Trophoblast cell (in vitro differentiated cells and primary cell): ENCODE measurements around the gene ACVR2B.
"Not testable (repeated sequence)": the region's sequence is repeated elsewhere in the genome, so short reads cannot be mapped to it uniquely, and the experiment has no call there.

Source experiments
- DNase-seq, 2 donors: peaks; one replicate each; pipeline ENCODE4 v3.0.0-alpha.2; 2016
- H2AFZ ChIP-seq: 2 replicates; pipeline ENCODE4 v1.6.1; 2013; ENCODE audit warnings: low read length, moderate library complexity, mild to moderate bottlenecking; ENCODE audit not compliant: insufficient read depth, poor library complexity
- H2AK5ac ChIP-seq: 2 replicates; pipeline ENCODE4 v1.6.1; 2013; ENCODE audit warnings: mild to moderate bottlenecking, low read length
- H2BK120ac ChIP-seq: 2 replicates; pipeline ENCODE4 v1.6.1; 2013; ENCODE audit warnings: low read length, mild to moderate bottlenecking, moderate library complexity; ENCODE audit not compliant: insufficient read depth, poor library complexity
- H2BK12ac ChIP-seq: 2 replicates; pipeline ENCODE4 v1.6.1; 2013; ENCODE audit warnings: mild to moderate bottlenecking, low read length, moderate library complexity
- H2BK5ac ChIP-seq: 2 replicates; pipeline ENCODE4 v1.6.1; 2013; ENCODE audit warnings: low read length, low read depth, moderate library complexity, mild to moderate bottlenecking; ENCODE audit not compliant: poor library complexity
- H3K14ac ChIP-seq: 2 replicates; pipeline ENCODE4 v1.6.1; 2013; ENCODE audit warnings: mild to moderate bottlenecking, low read length
- H3K18ac ChIP-seq: 2 replicates; pipeline ENCODE4 v1.6.1; 2013; ENCODE audit warnings: mild to moderate bottlenecking, low read length
- H3K23ac ChIP-seq: 2 replicates; pipeline ENCODE4 v1.6.1; 2013; ENCODE audit warnings: low read length
- H3K27ac ChIP-seq: 2 replicates; pipeline ENCODE4 v1.5.1; 2013; ENCODE audit warnings: low read depth, mild to moderate bottlenecking, inconsistent platforms, low read length, moderate library complexity
- H3K27me3 ChIP-seq: 2 replicates; pipeline ENCODE4 v1.6.1; 2013; ENCODE audit warnings: inconsistent platforms, mild to moderate bottlenecking, low read length, moderate library complexity; ENCODE audit not compliant: insufficient read depth
- H3K36me3 ChIP-seq, 2 experiments: 1 replicate in 1 of 2; 2 replicates in 1 of 2; pipeline ENCODE4 v1.6.1; 2013; ENCODE audit warnings: low read length in 2 of 2, mild to moderate bottlenecking in 2 of 2, moderate library complexity in 1 of 2; ENCODE audit not compliant: insufficient read depth in 2 of 2, control insufficient read depth in 1 of 2
- H3K4ac ChIP-seq: 2 replicates; pipeline ENCODE4 v1.6.1; 2013; ENCODE audit warnings: low read depth, mild to moderate bottlenecking, low read length, moderate library complexity
- H3K4me1 ChIP-seq, 2 experiments: 1 replicate in 1 of 2; 2 replicates in 1 of 2; pipeline ENCODE4 v1.6.1; 2013; ENCODE audit warnings: low read length in 2 of 2, mild to moderate bottlenecking in 2 of 2, moderate library complexity in 1 of 2; ENCODE audit not compliant: insufficient read depth in 2 of 2, control insufficient read depth in 1 of 2
- H3K4me2 ChIP-seq: 2 replicates; pipeline ENCODE4 v1.6.1; 2013; ENCODE audit warnings: inconsistent platforms, mild to moderate bottlenecking, low read length, moderate library complexity
- H3K4me3 ChIP-seq: 2 replicates; pipeline ENCODE4 v1.5.1; 2013; ENCODE audit warnings: mild to moderate bottlenecking, low read depth, low read length, inconsistent platforms
- H3K79me1 ChIP-seq: one replicate; pipeline ENCODE4 v1.6.1; 2013; ENCODE audit warnings: low read length
- H3K79me2 ChIP-seq: 2 replicates; pipeline ENCODE4 v1.6.1; 2013; ENCODE audit warnings: low read length, mild to moderate bottlenecking; ENCODE audit not compliant: control insufficient read depth, insufficient read depth, poor library complexity
- H3K9ac ChIP-seq: 2 replicates; pipeline ENCODE4 v1.6.1; 2013; ENCODE audit warnings: mild to moderate bottlenecking, low read length
- H3K9me3 ChIP-seq: 2 replicates; pipeline ENCODE4 v1.6.1; 2013; ENCODE audit warnings: low read depth, mild to moderate bottlenecking, control low read depth, inconsistent platforms, low read length; ENCODE audit not compliant: insufficient read depth
- H4K12ac ChIP-seq: 2 replicates; pipeline ENCODE4 v1.6.1; 2013; ENCODE audit warnings: low read depth, mild to moderate bottlenecking, low read length, moderate library complexity
- H4K8ac ChIP-seq: 2 replicates; pipeline ENCODE4 v1.6.1; 2013; ENCODE audit warnings: low read depth, mild to moderate bottlenecking, low read length, moderate library complexity
- H4K91ac ChIP-seq: one replicate; pipeline ENCODE4 v1.6.1; 2013; ENCODE audit warnings: low read depth, mild to moderate bottlenecking, low read length, moderate library complexity
- WGBS: extraction: QIAGEN DNeasy Blood & Tissue Kit; methylation state at CpG from one replicate; pipeline ENCODE4 v1.1.7; 2013; ENCODE audit warnings: missing lambda C conversion rate; ENCODE audit not compliant: insufficient read length, insufficient coverage; ENCODE audit errors: extremely low coverage; 5-methylcytosine and 5-hydroxymethylcytosine counted together

Gene ACVR2B

DNA sequence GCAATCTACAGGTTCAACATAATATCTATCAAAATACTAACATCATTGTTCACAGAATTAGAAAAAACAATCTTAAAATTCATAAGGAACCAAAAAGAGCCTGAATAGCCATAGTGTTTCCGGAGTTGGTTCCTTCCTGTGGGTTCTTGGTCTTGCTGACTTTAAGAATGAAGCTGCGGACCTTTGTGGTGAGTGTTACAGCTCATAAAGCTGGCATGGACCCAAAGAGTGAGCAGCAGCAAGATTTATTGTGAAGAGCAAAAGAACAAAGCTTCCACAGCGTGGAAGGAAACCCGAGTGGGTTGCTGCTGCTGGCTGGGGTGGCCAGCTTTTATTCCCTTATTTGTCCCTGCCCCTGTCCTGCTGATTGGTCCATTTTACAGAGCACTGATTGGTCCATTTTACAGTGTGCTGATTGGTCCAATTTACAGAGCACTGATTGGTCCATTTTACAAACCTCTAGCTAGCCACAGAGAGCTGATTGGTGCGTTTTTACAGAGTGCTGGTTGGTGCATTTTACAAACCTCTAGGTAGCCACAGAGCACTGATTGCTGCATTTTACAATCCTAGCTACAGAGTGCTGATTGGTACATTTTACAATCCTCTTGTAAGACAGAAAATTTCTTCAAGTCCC lies 15.1 kb upstream of the ACVR2B start:
- DNase-seq, H3K9me3 ChIP-seq, H4K8ac ChIP-seq, H3K27me3 ChIP-seq, H3K4me1 ChIP-seq, H3K27ac ChIP-seq, H2BK120ac ChIP-seq, H3K9ac ChIP-seq, H4K12ac ChIP-seq, H3K79me2 ChIP-seq, H3K4me2 ChIP-seq, H3K79me1 ChIP-seq, H3K4me3 ChIP-seq, H3K4ac ChIP-seq, H2BK12ac ChIP-seq, H3K18ac ChIP-seq, H3K23ac ChIP-seq, H4K91ac ChIP-seq, H3K14ac ChIP-seq, H2AK5ac ChIP-seq, H3K36me3 ChIP-seq, H2AFZ ChIP-seq, H2BK5ac ChIP-seq: not testable (repeated sequence)
- no CpG with 5 or more reads among the region's 5 CpGs for WGBS

DNA sequence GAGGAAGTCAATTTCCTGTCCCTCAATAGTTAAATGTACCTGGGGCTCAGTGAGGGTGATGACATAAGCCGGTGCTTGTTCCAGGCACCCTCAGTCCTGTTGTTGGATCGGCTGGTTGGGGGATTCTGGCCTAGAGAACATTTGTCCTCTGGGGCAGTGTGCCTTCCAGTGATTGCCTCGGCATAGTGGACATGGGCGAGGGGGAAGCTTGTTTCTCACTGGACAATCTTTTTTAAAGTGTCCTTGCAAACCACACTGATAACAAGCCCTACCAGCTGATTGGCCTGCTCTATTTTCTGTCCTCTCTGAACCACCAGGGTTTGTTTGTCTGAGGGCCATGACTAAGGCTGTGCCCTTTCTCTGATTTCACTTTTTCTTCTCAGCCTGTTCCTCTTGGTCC lies 10.5 kb upstream of the ACVR2B start:
- not testable (repeated sequence) for H3K14ac ChIP-seq, H2BK12ac ChIP-seq, H4K8ac ChIP-seq, H3K27ac ChIP-seq, H3K9me3 ChIP-seq, H3K18ac ChIP-seq, H3K23ac ChIP-seq, H4K12ac ChIP-seq, H3K4me1 ChIP-seq, H3K4ac ChIP-seq, H3K27me3 ChIP-seq, H3K9ac ChIP-seq, H2AK5ac ChIP-seq, H4K91ac ChIP-seq, H3K4me2 ChIP-seq, H2BK5ac ChIP-seq, H2AFZ ChIP-seq, H2BK120ac ChIP-seq, H3K79me1 ChIP-seq, H3K79me2 ChIP-seq, H3K4me3 ChIP-seq, DNase-seq, H3K36me3 ChIP-seq
- no CpG with 5 or more reads among the region's 4 CpGs for WGBS

DNA sequence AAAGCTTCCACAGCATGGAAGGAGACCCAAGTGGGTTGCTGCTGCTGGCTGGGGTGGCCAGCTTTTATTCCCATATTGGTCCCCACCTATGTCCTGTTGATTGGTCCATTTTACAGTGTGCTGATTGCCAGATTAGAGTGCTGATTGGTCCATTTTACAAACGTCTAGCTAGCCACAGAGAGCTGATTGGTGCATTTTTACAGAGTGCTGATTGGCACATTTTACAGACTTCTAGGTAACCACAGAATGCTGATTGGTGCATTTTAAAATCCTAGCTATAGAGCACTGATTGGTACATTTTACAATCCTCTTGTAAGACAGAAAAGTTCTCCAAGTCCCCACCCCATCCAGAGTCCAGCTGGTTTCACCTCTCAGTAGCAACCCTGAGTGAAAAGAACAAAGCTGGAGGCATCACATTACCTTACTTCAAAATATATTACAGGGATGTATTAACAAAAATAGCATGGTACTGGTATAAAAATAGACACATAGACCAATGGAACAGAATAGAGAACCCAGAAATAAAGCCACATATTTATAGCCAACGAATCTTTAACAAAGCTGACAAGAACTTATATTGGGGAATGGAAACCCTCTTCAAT lies 7.5 kb upstream of the ACVR2B start:
- H3K27ac ChIP-seq = no peak overlapping the region
- no peak overlapping the region for H3K23ac ChIP-seq
- H2BK120ac ChIP-seq = no peak overlapping the region
- no peak overlapping the region for H2AK5ac ChIP-seq
- H3K79me1 ChIP-seq = no peaks in the 10 kb centered on the region
- no peak overlapping the region for H3K18ac ChIP-seq
- H3K36me3 ChIP-seq = no peaks in the 10 kb centered on the region
- H3K4me3 ChIP-seq = no peak overlapping the region
- no peak overlapping the region for H2BK5ac ChIP-seq
- H3K4ac ChIP-seq = no peak overlapping the region
- DNase-seq = no peak
- H3K4me2 ChIP-seq = no peak overlapping the region
- H4K91ac ChIP-seq = no peak overlapping the region
- no peaks in the 10 kb centered on the region for H3K9me3 ChIP-seq
- H3K27me3 ChIP-seq = no peaks in the 10 kb centered on the region
- H4K12ac ChIP-seq = no peak overlapping the region
- H3K9ac ChIP-seq = no peak overlapping the region
- no CpG with 5 or more reads among the region's 2 CpGs for WGBS
- no peak overlapping the region for H2BK12ac ChIP-seq
- no peak overlapping the region for H3K14ac ChIP-seq
- no peaks in the 10 kb centered on the region for H3K4me1 ChIP-seq
- no peak overlapping the region for H4K8ac ChIP-seq
- H3K79me2 ChIP-seq = no peaks in the 10 kb centered on the region
- no peak overlapping the region for H2AFZ ChIP-seq

DNA sequence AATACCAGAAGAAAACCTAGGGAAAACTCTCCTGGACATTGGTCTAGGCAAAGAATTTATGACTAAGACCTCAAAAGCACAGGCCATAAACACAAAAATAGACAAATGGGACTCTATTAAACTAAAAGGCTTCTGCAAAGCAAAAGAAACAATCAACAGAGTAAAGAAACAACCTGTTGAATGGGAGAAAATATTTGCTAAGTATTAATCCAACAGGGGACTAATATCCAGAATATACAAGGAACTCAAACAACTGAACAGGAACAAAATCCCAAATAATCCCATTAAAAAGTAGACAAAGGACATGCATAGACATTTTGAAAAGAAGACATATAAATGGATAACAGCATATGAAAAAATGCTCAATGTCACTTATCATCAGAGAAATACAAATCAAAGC lies 6.9 kb upstream of the ACVR2B start:
- Histone ChIP-seq H3K18ac (no peak overlapping the region), H3K4me3 (no peak overlapping the region), H2AK5ac (no peak overlapping the region), H3K4me2 (no peak overlapping the region), H3K4me1 (no peaks in the 10 kb centered on the region), H2BK120ac (no peak overlapping the region), H4K12ac (no peak overlapping the region), H4K91ac (no peak overlapping the region), H3K36me3 (no peaks in the 10 kb centered on the region), H3K27me3 (no peaks in the 10 kb centered on the region), H3K23ac (no peak overlapping the region), H3K79me2 (no peaks in the 10 kb centered on the region), H4K8ac (no peak overlapping the region), H3K27ac (no peak overlapping the region), H3K4ac (no peak overlapping the region), H3K79me1 (no peaks in the 10 kb centered on the region), H2BK5ac (no peak overlapping the region), H2AFZ (no peak overlapping the region), H2BK12ac (no peak overlapping the region), H3K14ac (no peak overlapping the region), H3K9me3 (no peaks in the 10 kb centered on the region), H3K9ac (no peak overlapping the region)
- no peak for DNase-seq
